Tracheal epithelial cell (primary cell): ENCODE results near the gene NFATC2IP. TPM values are rescaled to one million over a fixed set of nuclear protein-coding genes. Genes with fewer than 3 reads are reported as not detected.

Source experiments
- total RNA-seq: library from RNA; depleted of rRNA; stranded (reverse); fragments of >200 nt; gene quantifications from 2 replicates; pipeline ENCODE4 v1.2.1, GENCODE V29; 2014

Gene NFATC2IP
- total RNA-seq = 15.1 and 24.8 TPM in 2 replicates

GRCh38 chr16:28950648-28951409 lies at the start of gene NFATC2IP:
TSS of gene NFATC2IP (plus strand) at chr16:28950937. CDS start at chr16:28951012, 75 bp downstream.

GRCh38 chr16:28924762-28925385 lies 25.9 kb upstream of the NFATC2IP start, which contains the start of gene RABEP2:
TSS of gene RABEP2 (minus strand) at chr16:28925238. CDS start at chr16:28925163, 75 bp downstream.

GRCh38 chr16:28931801-28932225 lies 18.9 kb upstream of the NFATC2IP start, which contains the start of gene CD19:
TSS of gene CD19 (plus strand) at chr16:28931971. CDS start at chr16:28932001, 30 bp downstream.

GRCh38 chr16:28974437-28975157 lies 23.9 kb downstream of the NFATC2IP start, which contains the start of gene SPNS1:
TSS of gene SPNS1 (plus strand) at chr16:28974778. CDS start at chr16:28975152, 374 bp downstream.

GRCh38 chr16:28984619-28985135 lies 33.9 kb downstream of the NFATC2IP start, which contains the start of gene LAT:
TSS of gene LAT (plus strand) at chr16:28985052. CDS start at chr16:28985418, 366 bp downstream.

Other genes with a start within 250 kb of the NFATC2IP start
- 121 and 396 TPM in 2 replicates for gene EIF3C, start 239.5 kb upstream of the NFATC2IP start, total RNA-seq
- gene NPIPB9, start 199.2 kb upstream of the NFATC2IP start, total RNA-seq = 1.2 TPM in 1 of 2 replicates, not detected in the other
- gene ATXN2L, start 127.9 kb upstream of the NFATC2IP start, total RNA-seq = 35.7 and 41.6 TPM in 2 replicates
- 135 and 157 TPM in 2 replicates for gene TUFM, start 104.6 kb upstream of the NFATC2IP start, total RNA-seq
- 5.1 TPM in 2 replicates for gene SH2B1, start 87.1 kb upstream of the NFATC2IP start, total RNA-seq
- under 0.01 TPM in 1 of 2 replicates, not detected in the other for gene ATP2A1, start 72.4 kb upstream of the NFATC2IP start, total RNA-seq
- gene RABEP2, start 25.7 kb upstream of the NFATC2IP start, total RNA-seq = 18.3 and 24.3 TPM in 2 replicates
- gene CD19, start 19.0 kb upstream of the NFATC2IP start, total RNA-seq = not detected in 2 replicates
- gene SPNS1, start 23.8 kb downstream of the NFATC2IP start, total RNA-seq = 23.2 and 26.7 TPM in 2 replicates
- 0.48 and 0.85 TPM in 2 replicates for gene LAT, start 34.1 kb downstream of the NFATC2IP start, total RNA-seq